WTC11 (cell line): ENCODE data around the gene ZNF277.

Experiments
- CREB1 ChIP-seq: sonication (generic); formaldehyde crosslinking; IDR thresholded peaks from 2 replicates; pipeline ENCODE4 v1.8.0; 2023; ENCODE audit warnings: mild to moderate bottlenecking, missing genetic modification reagents
- ESRRA ChIP-seq: sonication (generic); formaldehyde crosslinking; IDR thresholded peaks from 2 replicates; pipeline ENCODE4 v1.8.1; 2022; ENCODE audit warnings: mild to moderate bottlenecking, missing genetic modification reagents, borderline replicate concordance
- MYBL2 ChIP-seq: sonication (generic); formaldehyde crosslinking; IDR thresholded peaks from 2 replicates; pipeline ENCODE4 v1.8.1; 2023; ENCODE audit warnings: mild to moderate bottlenecking, moderate library complexity, missing genetic modification reagents
- SMAD3 ChIP-seq: sonication (generic); formaldehyde crosslinking; IDR thresholded peaks from 2 replicates; pipeline ENCODE4 v1.8.0; 2022; ENCODE audit warnings: missing genetic modification reagents, mild to moderate bottlenecking, borderline replicate concordance
- TEAD4 ChIP-seq: sonication (generic); formaldehyde crosslinking; IDR thresholded peaks from 2 replicates; pipeline ENCODE4 v1.8.0; 2022; ENCODE audit warnings: mild to moderate bottlenecking, missing genetic modification reagents
- TP53 ChIP-seq: sonication (generic); formaldehyde crosslinking; IDR thresholded peaks from 2 replicates; pipeline ENCODE4 v1.8.1; 2023; ENCODE audit warnings: mild to moderate bottlenecking, missing genetic modification reagents
- TF ChIP-seq, protein P1 (sequence below): sonication (generic); formaldehyde crosslinking; IDR thresholded peaks from 2 replicates; pipeline ENCODE4 v1.8.0; 2023; ENCODE audit warnings: mild to moderate bottlenecking, missing genetic modification reagents
- TF ChIP-seq, protein P2 (sequence below): fragments of 200-600 bp; IDR thresholded peaks from 2 replicates; pipeline ENCODE4 v1.8.0; 2022; ENCODE audit warnings: antibody characterized with exemption
- TF ChIP-seq, protein P3 (sequence below): sonication (generic); formaldehyde crosslinking; IDR thresholded peaks from 2 replicates; pipeline ENCODE4 v1.8.1; 2023; ENCODE audit warnings: mild to moderate bottlenecking, missing genetic modification reagents
- TF ChIP-seq, protein P4 (sequence below): sonication (generic); formaldehyde crosslinking; IDR thresholded peaks from 2 replicates; pipeline ENCODE4 v1.8.0; 2022; ENCODE audit warnings: mild to moderate bottlenecking, missing genetic modification reagents
- TF ChIP-seq, protein P5 (sequence below): sonication (generic); formaldehyde crosslinking; IDR thresholded peaks from 2 replicates; pipeline ENCODE4 v1.8.1; 2022; ENCODE audit warnings: mild to moderate bottlenecking, moderate library complexity, missing genetic modification reagents

DNA sequence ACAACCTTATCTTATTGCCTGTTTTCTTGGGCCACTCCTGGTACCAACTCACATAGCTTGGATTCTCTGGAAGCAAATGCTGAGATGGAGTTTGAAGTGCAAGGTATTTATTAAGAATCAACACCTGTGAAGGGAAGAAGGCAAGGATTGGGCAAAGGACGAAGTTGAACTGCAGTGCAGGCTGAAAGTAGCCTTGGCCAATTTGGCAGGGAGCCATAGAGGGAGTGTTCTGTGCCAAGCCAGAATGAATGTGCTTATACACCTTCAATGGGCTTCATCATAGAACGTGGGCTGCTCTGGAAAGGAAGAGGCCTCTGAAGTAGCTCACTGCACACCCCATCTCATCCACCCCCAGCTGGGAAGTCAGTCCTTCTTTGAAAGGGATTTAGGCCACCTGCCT, 163.9 kb downstream of the ZNF277 start:
- TF ChIP-seq TEAD4 (CRISPR knock-in tag) (no peak), TP53 (CRISPR knock-in tag) (no peak), SMAD3 (CRISPR knock-in tag) (no peak), ESRRA (no peak), CREB1 (CRISPR knock-in tag) (no peak), MYBL2 (no peak)
- TF ChIP-seq, protein P1, sequence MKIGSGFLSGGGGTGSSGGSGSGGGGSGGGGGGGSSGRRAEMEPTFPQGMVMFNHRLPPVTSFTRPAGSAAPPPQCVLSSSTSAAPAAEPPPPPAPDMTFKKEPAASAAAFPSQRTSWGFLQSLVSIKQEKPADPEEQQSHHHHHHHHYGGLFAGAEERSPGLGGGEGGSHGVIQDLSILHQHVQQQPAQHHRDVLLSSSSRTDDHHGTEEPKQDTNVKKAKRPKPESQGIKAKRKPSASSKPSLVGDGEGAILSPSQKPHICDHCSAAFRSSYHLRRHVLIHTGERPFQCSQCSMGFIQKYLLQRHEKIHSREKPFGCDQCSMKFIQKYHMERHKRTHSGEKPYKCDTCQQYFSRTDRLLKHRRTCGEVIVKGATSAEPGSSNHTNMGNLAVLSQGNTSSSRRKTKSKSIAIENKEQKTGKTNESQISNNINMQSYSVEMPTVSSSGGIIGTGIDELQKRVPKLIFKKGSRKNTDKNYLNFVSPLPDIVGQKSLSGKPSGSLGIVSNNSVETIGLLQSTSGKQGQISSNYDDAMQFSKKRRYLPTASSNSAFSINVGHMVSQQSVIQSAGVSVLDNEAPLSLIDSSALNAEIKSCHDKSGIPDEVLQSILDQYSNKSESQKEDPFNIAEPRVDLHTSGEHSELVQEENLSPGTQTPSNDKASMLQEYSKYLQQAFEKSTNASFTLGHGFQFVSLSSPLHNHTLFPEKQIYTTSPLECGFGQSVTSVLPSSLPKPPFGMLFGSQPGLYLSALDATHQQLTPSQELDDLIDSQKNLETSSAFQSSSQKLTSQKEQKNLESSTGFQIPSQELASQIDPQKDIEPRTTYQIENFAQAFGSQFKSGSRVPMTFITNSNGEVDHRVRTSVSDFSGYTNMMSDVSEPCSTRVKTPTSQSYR, result no peak
- TF ChIP-seq, protein P2, sequence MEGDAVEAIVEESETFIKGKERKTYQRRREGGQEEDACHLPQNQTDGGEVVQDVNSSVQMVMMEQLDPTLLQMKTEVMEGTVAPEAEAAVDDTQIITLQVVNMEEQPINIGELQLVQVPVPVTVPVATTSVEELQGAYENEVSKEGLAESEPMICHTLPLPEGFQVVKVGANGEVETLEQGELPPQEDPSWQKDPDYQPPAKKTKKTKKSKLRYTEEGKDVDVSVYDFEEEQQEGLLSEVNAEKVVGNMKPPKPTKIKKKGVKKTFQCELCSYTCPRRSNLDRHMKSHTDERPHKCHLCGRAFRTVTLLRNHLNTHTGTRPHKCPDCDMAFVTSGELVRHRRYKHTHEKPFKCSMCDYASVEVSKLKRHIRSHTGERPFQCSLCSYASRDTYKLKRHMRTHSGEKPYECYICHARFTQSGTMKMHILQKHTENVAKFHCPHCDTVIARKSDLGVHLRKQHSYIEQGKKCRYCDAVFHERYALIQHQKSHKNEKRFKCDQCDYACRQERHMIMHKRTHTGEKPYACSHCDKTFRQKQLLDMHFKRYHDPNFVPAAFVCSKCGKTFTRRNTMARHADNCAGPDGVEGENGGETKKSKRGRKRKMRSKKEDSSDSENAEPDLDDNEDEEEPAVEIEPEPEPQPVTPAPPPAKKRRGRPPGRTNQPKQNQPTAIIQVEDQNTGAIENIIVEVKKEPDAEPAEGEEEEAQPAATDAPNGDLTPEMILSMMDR, result no peak
- TF ChIP-seq, protein P3, sequence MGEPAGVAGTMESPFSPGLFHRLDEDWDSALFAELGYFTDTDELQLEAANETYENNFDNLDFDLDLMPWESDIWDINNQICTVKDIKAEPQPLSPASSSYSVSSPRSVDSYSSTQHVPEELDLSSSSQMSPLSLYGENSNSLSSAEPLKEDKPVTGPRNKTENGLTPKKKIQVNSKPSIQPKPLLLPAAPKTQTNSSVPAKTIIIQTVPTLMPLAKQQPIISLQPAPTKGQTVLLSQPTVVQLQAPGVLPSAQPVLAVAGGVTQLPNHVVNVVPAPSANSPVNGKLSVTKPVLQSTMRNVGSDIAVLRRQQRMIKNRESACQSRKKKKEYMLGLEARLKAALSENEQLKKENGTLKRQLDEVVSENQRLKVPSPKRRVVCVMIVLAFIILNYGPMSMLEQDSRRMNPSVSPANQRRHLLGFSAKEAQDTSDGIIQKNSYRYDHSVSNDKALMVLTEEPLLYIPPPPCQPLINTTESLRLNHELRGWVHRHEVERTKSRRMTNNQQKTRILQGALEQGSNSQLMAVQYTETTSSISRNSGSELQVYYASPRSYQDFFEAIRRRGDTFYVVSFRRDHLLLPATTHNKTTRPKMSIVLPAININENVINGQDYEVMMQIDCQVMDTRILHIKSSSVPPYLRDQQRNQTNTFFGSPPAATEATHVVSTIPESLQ (CRISPR knock-in tag), result no peak
- TF ChIP-seq, protein P4, sequence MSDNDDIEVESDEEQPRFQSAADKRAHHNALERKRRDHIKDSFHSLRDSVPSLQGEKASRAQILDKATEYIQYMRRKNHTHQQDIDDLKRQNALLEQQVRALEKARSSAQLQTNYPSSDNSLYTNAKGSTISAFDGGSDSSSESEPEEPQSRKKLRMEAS (CRISPR knock-in tag), result no peak
- TF ChIP-seq, protein P5, sequence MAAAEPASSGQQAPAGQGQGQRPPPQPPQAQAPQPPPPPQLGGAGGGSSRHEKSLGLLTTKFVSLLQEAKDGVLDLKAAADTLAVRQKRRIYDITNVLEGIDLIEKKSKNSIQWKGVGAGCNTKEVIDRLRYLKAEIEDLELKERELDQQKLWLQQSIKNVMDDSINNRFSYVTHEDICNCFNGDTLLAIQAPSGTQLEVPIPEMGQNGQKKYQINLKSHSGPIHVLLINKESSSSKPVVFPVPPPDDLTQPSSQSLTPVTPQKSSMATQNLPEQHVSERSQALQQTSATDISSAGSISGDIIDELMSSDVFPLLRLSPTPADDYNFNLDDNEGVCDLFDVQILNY (CRISPR knock-in tag), result no peak
